ENCODE data around the gene STRN3. TPM values are rescaled to one million over a fixed set of nuclear protein-coding genes. Genes with fewer than 3 reads are reported as not detected.

Gene STRN3
- total and polyA plus RNA-seq, 2 of the 4 experiments (the other 2 are of a cell fraction): 10.8 to 78.7 TPM

DNA sequence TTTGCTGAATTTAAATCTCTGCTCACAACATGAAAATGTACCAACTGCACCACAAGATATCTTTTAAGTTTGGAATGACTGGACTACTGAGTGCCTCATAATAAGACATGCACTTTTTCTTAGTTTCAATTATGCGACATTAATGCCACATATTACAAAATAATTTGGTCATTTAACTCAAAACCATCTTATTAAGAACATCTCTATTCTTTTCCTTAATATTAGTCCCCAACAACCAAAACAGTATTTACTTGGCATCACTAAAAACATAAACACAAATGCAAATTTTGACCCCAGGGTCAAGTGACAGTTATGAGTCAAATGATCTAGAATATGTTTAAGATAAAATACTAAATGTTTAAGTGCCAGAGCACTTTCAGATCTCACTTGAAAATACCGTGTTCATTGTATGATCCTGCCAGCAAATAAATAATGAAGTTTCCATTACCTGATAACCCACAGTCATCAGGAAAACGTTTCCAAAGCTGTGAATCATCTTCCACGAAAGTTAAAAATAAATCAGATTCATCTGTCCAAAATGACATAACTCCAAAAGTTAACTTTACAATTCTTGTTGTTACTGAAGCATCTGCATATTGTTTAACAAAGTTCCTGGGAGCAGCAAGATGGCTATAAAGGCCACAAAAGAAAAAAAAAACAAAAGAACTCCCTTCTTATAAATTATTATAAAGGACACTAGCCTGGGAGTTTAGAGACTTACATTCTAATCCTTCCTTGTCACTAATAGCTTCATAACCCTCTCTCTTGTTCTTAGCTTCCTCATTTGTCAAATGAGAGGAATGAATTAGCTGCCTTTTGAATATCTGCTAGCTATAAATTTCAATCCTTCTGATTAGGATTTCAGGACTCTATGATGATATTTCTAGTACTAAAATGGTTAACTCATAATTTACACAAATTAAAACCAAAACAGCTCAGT lies 31.2 kb downstream of the STRN3 start:
- dilution Hi-C loops (cut with HindIII; ENCODE audit: low sequenced_read_pairs, unreplicated experiment): no loop called here
- no peak overlapping the region for H2BK120ac ChIP-seq (ENCODE audit: low read depth, low read length)

More for the DNA sequence above, 31.2 kb downstream of the STRN3 start:
- H2AK9ac ChIP-seq (replicated peaks; ENCODE audit: low read depth, low read length, poor library complexity): no peak overlapping the region
- TF ChIP-seq RFX5 (IDR thresholded peaks at IDR 0.05; ENCODE audit: low read depth, low read length) (no peak), BHLHE40 (IDR thresholded peaks at IDR 0.05; ENCODE audit: low read depth, low read length) (no peak), RAD21 (IDR thresholded peaks at IDR 0.05; ENCODE audit: low read length) (no peak), CEBPB (IDR thresholded peaks at IDR 0.05; ENCODE audit: low read depth, low read length) (peak; percentile 55; the same call in 1 of the 2 replicates)
- TF ChIP-seq, protein P1, sequence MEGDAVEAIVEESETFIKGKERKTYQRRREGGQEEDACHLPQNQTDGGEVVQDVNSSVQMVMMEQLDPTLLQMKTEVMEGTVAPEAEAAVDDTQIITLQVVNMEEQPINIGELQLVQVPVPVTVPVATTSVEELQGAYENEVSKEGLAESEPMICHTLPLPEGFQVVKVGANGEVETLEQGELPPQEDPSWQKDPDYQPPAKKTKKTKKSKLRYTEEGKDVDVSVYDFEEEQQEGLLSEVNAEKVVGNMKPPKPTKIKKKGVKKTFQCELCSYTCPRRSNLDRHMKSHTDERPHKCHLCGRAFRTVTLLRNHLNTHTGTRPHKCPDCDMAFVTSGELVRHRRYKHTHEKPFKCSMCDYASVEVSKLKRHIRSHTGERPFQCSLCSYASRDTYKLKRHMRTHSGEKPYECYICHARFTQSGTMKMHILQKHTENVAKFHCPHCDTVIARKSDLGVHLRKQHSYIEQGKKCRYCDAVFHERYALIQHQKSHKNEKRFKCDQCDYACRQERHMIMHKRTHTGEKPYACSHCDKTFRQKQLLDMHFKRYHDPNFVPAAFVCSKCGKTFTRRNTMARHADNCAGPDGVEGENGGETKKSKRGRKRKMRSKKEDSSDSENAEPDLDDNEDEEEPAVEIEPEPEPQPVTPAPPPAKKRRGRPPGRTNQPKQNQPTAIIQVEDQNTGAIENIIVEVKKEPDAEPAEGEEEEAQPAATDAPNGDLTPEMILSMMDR (conservative IDR thresholded peaks at IDR 0.05; ENCODE audit: low read depth, low read length): no peak
- no peak overlapping the region for H4K8ac ChIP-seq (ENCODE audit: low read depth in 2 of 2, low read length in 2 of 2)
- no peak overlapping the region for H3K4me3 ChIP-seq (ENCODE audit: insufficient read depth, low read depth, low read length)
- H3K4me2 ChIP-seq (ENCODE audit: low read depth, low read length): peak overlapping the region; percentile 49; the same call in 1 of the 2 replicates
- no peak overlapping the region for H2AK5ac ChIP-seq (ENCODE audit: low read depth, low read length)
- no peak overlapping the region for H3K14ac ChIP-seq (replicated peaks; ENCODE audit: low read depth, low read length)
- peaks cover 9% of the 10 kb centered on the region for H3K4me1 ChIP-seq (ENCODE audit: control insufficient read depth, insufficient read depth, low read length)
- no peak overlapping the region for H2BK20ac ChIP-seq (ENCODE audit: low read depth, low read length)
- H3K4ac ChIP-seq (ENCODE audit: low read depth, low read length): no peak overlapping the region
- BruUV-seq (replicated peaks): no TSS peak
- H3K56ac ChIP-seq (ENCODE audit: extremely low read depth, insufficient read depth, low read length): no peak overlapping the region
- H2AFZ ChIP-seq (replicated peaks; ENCODE audit: low read length, poor library complexity): no peak overlapping the region
- in situ Hi-C loops (cut with MboI; ENCODE audit: low sequenced_read_pairs) (loop anchor here (25.0 kb wide), 1 partner anchor 367 kb away; no protein-coding TSS in a partner anchor), intact Hi-C loops (cut with micrococcal nuclease) (no loop called here)
- H3K9ac ChIP-seq (ENCODE audit: low read depth, low read length): no peak overlapping the region
- H4K91ac ChIP-seq (ENCODE audit: insufficient read depth, low read depth, low read length): no peak overlapping the region
- peaks cover 6% of the 10 kb centered on the region for H3K9me3 ChIP-seq (ENCODE audit: control insufficient read depth, insufficient read depth, low read length)
- no peak overlapping the region for H3K18ac ChIP-seq (ENCODE audit: low read depth, low read length)
- H2BK5ac ChIP-seq (ENCODE audit: low read depth, low read length, poor library complexity, severe bottlenecking): peak overlapping the region; percentile 22
- H3K79me1 ChIP-seq (ENCODE audit: low read depth in 1 of 2, low read length in 2 of 2): peaks cover 12 to 66% of the 10 kb centered on the region in 2 experiments
- POLR2A ChIA-PET (ENCODE audit: unreplicated experiment): no interaction called here
- DNase-seq: peak; percentile 32
- peaks cover 14% of the 10 kb centered on the region; the same call in 1 of the 2 replicates for H3K9me1 ChIP-seq (ENCODE audit: insufficient read depth, low read length)
- H3K23ac ChIP-seq (ENCODE audit: low read depth, low read length): peak overlapping the region; percentile 44; the same call in 1 of the 2 replicates
- no peak overlapping the region for H2BK15ac ChIP-seq (ENCODE audit: low read depth, low read length)
- WGBS, 2 experiments (ENCODE audit: extremely low coverage in 2 of 2, insufficient read length in 1 of 2): no CpG with 5 or more reads among the region's 4 CpGs
- CTCF ChIA-PET: interaction anchor here (0.6 kb wide), 1 partner anchor 14 kb away, joined by 6 read pairs; no protein-coding TSS in a partner anchor
- peaks cover 87% of the 10 kb centered on the region for H4K20me1 ChIP-seq (ENCODE audit: insufficient read depth, low read length)
- H3K27me3 ChIP-seq (ENCODE audit: control insufficient read depth, insufficient read depth, low read length): no peaks in the 10 kb centered on the region
- no peak overlapping the region for H3K27ac ChIP-seq (ENCODE audit: insufficient read depth, low read length)
- no peak; the same call in 1 of the 2 replicates for ATAC-seq (ENCODE audit: low read depth)
- H3K36me3 ChIP-seq (ENCODE audit: control insufficient read depth, insufficient read depth, low read length): peaks cover 6% of the 10 kb centered on the region
- H4K5ac ChIP-seq (ENCODE audit: low read depth, low read length): no peak overlapping the region

All from IMR-90 (cell line).